ENCODE data around the gene SCRN1. TPM values are rescaled to one million over a fixed set of nuclear protein-coding genes. Genes with fewer than 3 reads are reported as not detected.

Gene SCRN1
- total RNA-seq, 2 experiments from 2014 or later, result 12.0 to 12.2 TPM

Other genes starting within 250 kb of the SCRN1 start
- gene WIPF3, start 183.3 kb downstream of the SCRN1 start, total RNA-seq, result not detected
- 1 to 10 TPM; 4.2 to 5.4 TPM for gene FKBP14, start 36.9 kb upstream of the SCRN1 start, total RNA-seq
- gene PLEKHA8, start 38.6 kb upstream of the SCRN1 start, total RNA-seq, result 10 to 100 TPM in 1 of 2 experiments, 1 to 10 TPM in 1; 8.9 to 11.5 TPM
- 1 to 10 TPM; 1.1 to 1.3 TPM for gene MTURN, start 145.2 kb upstream of the SCRN1 start, total RNA-seq

Measured in activated CD8-positive, alpha-beta T cell treated with anti-CD3 and anti-CD28 coated beads, Interleukin-2, amount 10 ng/mL, durations not matched to agents 7 days and 5 days (primary cell).